ENCODE results near the gene FHOD1.
A peak's percentile ranks its signal among the peaks of the same experiment; 100 is the strongest.

The FHOD1 gene

DNA sequence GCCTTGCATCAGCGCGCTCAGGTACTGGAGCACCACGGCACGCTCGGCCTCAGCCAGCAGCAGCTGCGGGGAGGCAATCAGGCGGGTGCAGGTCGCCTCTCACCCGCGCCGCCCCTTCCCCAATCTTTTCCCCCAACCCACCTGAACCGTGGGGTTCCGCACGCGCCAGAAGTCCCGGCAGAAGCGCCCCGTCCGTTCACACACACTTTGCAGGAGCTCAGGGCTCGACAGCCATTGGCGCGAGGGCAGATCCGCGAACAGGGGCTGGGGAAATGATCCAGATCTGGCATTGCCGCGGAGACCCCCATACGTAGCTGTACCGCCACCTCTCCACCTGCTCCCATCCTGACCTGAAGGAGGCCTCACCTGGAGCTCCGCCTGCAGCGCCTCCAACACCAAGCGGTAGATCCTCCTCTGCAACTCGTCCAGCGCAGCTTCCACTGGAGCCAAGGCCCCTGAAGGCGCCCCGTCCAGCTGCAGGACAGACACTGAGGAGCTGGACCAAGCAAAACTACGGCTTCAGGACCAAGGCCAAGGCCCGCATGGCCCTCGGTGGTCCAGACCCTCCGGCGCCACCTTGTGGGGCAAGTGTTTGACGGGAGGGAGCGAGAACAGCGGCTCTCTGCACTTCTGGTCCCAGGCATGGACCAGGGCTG lies 62.2 kb downstream of the FHOD1 start:
- Histone ChIP-seq H3K27ac (ENCODE audit: low read depth, low read length) (no peak overlapping the region), H3K4me1 (ENCODE audit: insufficient read depth, low read length) (peaks cover 4% of the 10 kb centered on the region; the same call in 1 of the 2 replicates), H3K9me3 (ENCODE audit: insufficient read depth, low read depth, low read length) (no peaks in the 10 kb centered on the region), H3K4me3 (ENCODE audit: low read length) (peak overlapping the region; percentile 91; the same call in 1 of the 2 replicates), H3K9ac (ENCODE audit: low read depth, low read length) (no peak overlapping the region), H3K36me3 (ENCODE audit: insufficient read depth, low read length) (no peaks in the 10 kb centered on the region), H3K27me3 (ENCODE audit: insufficient read depth, low read length) (peaks cover 29% of the 10 kb centered on the region)
- 18% methylated on average over 43 of the region's 43 CpGs for WGBS

DNA sequence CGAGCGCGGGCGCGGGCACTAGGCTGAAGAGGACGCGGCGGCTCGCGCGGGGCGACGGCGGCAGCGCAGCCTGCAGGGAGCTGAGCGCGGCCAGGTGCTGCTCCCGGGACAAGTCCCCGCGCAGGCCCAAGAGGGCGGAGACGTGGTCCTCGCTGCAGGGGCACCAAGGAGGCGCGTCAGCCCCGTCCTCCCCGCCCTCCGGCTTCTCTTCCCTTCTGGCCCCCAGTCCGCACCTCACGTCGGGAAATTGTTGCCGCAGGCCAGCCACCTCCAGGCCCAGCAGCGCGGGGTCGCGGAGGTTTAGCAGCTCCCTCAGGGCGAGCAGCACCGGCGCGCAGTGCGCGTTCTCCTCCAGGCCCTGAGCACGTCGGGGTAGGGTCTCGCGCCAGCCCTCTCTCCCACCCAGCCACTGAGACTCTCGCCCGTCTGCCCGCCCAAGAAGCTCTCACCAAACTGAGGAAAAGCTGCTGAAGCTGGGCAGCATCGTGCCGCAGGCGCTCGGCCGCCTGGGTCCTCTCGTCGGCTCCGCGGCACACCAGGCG lies 62.8 kb downstream of the FHOD1 start:
- Histone ChIP-seq H3K9me3 (ENCODE audit: insufficient read depth, low read depth, low read length) (no peaks in the 10 kb centered on the region), H3K4me3 (ENCODE audit: low read length) (peak overlapping the region; percentile 91), H3K27ac (ENCODE audit: low read depth, low read length) (no peak overlapping the region), H3K36me3 (ENCODE audit: insufficient read depth, low read length) (no peaks in the 10 kb centered on the region), H3K9ac (ENCODE audit: low read depth, low read length) (no peak overlapping the region), H3K27me3 (ENCODE audit: insufficient read depth, low read length) (peaks cover 29% of the 10 kb centered on the region), H3K4me1 (ENCODE audit: insufficient read depth, low read length) (peaks cover 4% of the 10 kb centered on the region; the same call in 1 of the 2 replicates)
- WGBS, result 10% methylated on average over 59 of the region's 59 CpGs

DNA sequence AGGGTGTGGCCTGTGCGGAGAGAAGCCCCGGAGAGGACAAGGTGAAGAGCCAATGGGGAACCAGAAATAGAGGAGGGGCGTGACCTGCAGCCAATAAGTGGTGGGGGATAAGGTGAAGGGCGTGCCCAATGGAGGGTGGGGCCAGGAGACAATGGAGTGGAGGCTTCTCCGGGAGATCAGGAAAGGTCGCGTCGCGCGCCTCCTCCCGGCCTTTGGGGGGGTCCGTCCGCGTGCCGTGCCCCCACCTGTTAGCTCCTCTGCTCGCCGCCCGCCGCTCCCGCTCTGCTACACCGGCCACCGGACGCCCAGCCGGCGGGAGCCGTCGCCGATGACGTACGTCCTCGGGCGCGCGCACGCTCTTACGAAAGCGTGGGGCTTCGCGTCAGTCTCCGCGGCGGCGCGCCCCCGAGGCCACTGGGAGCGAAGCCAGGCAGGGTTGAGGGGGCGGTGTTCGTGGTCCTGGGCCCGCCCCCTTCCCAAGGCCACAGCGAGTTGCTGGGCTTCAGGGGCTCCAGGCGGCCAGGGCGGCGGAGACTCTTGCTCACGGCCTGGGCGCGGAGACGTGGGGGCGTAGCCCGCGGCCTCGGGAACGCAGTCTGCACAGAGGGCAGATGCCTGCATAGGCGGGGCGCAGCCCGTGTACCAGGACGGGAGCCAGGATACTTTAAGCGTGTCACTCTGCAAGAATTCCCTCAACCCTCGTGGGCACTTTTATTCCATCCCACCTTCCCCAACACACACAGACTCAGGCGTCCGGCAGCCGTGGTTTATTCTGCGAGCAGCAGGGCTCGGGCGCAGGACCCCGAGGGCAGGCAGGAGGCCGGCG lies 63.4 kb downstream of the FHOD1 start, which contains the start of gene MATCAP1:
Gene MATCAP1 (minus strand): TSS at position 337 of the 826 bp plus-strand sequence. CDS start 3,353 bp downstream, outside the sequence.
- WGBS, result under 1% methylated on average over 77 of the region's 77 CpGs
- Histone ChIP-seq H3K27ac (ENCODE audit: low read depth, low read length) (peak within 1 kb of the TSS; percentile 97), H3K9ac (ENCODE audit: low read depth, low read length) (peak within 1 kb of the TSS; percentile 96), H3K4me1 (ENCODE audit: insufficient read depth, low read length) (peaks cover 4% of the 10 kb centered on the region; the same call in 1 of the 2 replicates), H3K36me3 (ENCODE audit: insufficient read depth, low read length) (no peaks in the 10 kb centered on the region), H3K9me3 (ENCODE audit: insufficient read depth, low read depth, low read length) (no peaks in the 10 kb centered on the region), H3K4me3 (ENCODE audit: low read length) (peak within 1 kb of the TSS; percentile 91), H3K27me3 (ENCODE audit: insufficient read depth, low read length) (peaks cover 31% of the 10 kb centered on the region)

DNA sequence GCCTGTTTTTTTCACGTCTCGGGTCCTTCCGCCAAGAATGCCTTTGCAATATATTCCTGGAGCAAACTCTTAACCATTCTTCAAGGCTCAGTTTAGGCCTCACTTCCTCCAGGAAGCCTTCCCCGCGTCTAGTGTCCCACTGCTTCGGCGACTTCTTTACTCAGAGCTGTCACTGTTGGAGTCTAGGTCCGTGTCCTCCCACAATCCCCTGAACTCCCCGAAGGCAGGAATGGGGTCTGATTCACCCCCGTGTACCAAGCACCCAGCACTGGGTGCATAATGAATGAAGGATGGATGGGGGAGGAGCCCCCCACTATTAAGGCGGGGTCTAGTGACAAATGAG lies 64.0 kb downstream of the FHOD1 start:
- H3K27me3 ChIP-seq (ENCODE audit: insufficient read depth, low read length), result peaks cover 36% of the 10 kb centered on the region
- WGBS, result 8% methylated on average over 11 of the region's 11 CpGs
- peaks cover 4% of the 10 kb centered on the region; the same call in 1 of the 2 replicates for H3K4me1 ChIP-seq (ENCODE audit: insufficient read depth, low read length)
- H3K9me3 ChIP-seq (ENCODE audit: insufficient read depth, low read depth, low read length), result no peaks in the 10 kb centered on the region
- H3K27ac ChIP-seq (ENCODE audit: low read depth, low read length), result no peak overlapping the region
- no peak overlapping the region for H3K9ac ChIP-seq (ENCODE audit: low read depth, low read length)
- H3K4me3 ChIP-seq (ENCODE audit: low read length), result peak overlapping the region; percentile 91
- H3K36me3 ChIP-seq (ENCODE audit: insufficient read depth, low read length), result no peaks in the 10 kb centered on the region

DNA sequence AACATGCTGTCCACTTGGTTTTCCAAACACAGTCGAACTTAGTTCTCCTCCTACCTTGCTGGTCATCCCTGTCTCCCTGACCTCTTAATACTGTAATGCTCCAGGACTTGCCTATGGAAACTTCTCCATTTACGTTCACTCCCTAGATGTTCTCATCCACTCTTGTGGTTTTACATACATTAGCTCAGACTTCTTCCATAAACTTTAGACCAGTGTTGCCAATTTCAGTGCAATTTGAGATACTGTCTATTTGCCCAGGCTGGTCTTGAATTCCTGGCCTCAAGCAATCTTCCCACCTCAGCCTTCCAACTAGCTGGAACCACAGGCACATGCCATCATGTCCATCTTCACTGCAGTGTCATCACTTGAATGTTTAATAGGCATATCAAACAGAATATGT lies 65.0 kb downstream of the FHOD1 start:
- H3K27me3 ChIP-seq (ENCODE audit: insufficient read depth, low read length), result peaks cover 44% of the 10 kb centered on the region
- 89% methylated on average over 2 of the region's 2 CpGs for WGBS
- H3K4me1 ChIP-seq (ENCODE audit: insufficient read depth, low read length), result peaks cover 4% of the 10 kb centered on the region; the same call in 1 of the 2 replicates
- H3K9me3 ChIP-seq (ENCODE audit: insufficient read depth, low read depth, low read length), result no peaks in the 10 kb centered on the region
- H3K4me3 ChIP-seq (ENCODE audit: low read length), result no peak overlapping the region
- no peaks in the 10 kb centered on the region for H3K36me3 ChIP-seq (ENCODE audit: insufficient read depth, low read length)
- no peak overlapping the region for H3K27ac ChIP-seq (ENCODE audit: low read depth, low read length)
- no peak overlapping the region for H3K9ac ChIP-seq (ENCODE audit: low read depth, low read length)

DNA sequence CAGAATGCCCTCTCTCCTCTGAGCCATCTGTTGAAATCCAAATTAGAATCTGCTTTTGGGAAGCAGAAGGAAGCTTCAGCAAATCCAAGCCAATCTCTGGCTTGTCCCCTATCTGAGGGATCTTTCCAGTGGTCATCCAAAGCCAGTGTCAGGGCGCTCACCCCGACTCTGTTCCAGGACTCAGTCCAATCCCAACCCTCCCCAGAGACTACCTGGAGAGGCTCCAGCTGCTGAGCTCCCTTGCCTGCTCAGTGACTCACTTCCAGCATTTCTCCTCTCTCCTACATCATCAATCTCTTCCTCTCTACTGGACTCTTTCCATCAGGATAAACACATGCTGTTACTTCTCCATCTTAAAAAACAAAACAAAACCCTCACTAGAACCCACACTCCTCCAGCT lies 65.9 kb downstream of the FHOD1 start:
- H3K9ac ChIP-seq (ENCODE audit: low read depth, low read length), result no peak overlapping the region
- H3K36me3 ChIP-seq (ENCODE audit: insufficient read depth, low read length), result no peaks in the 10 kb centered on the region
- H3K4me3 ChIP-seq (ENCODE audit: low read length), result no peak overlapping the region
- no peaks in the 10 kb centered on the region for H3K4me1 ChIP-seq (ENCODE audit: insufficient read depth, low read length)
- no peak overlapping the region for H3K27ac ChIP-seq (ENCODE audit: low read depth, low read length)
- 94% methylated on average over 2 of the region's 2 CpGs for WGBS
- H3K9me3 ChIP-seq (ENCODE audit: insufficient read depth, low read depth, low read length), result no peaks in the 10 kb centered on the region
- peaks cover 48% of the 10 kb centered on the region for H3K27me3 ChIP-seq (ENCODE audit: insufficient read depth, low read length)

DNA sequence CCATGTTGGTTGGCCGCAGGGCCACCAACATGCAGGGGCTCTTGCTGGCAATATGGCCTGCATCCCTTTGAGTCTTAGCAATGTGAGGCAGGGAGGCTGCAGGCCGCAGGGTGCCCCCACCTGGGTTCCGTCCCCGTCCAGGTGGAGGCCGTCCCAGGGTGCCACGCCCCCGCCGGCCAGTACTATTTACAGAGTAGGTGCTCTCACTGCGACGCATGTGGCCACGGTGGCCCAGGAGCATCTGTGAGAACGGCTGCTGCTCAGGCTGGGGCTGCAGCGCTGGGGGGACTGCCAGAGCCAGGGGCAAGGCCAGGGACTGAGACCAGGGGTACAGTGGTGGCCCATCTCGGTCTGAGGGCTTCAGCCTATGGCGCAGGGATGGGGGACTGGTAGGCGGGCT lies 67.1 kb downstream of the FHOD1 start:
- Histone ChIP-seq H3K4me1 (ENCODE audit: insufficient read depth, low read length) (no peaks in the 10 kb centered on the region), H3K9ac (ENCODE audit: low read depth, low read length) (no peak overlapping the region), H3K27ac (ENCODE audit: low read depth, low read length) (no peak overlapping the region), H3K4me3 (ENCODE audit: low read length) (no peak overlapping the region), H3K9me3 (ENCODE audit: insufficient read depth, low read depth, low read length) (no peaks in the 10 kb centered on the region), H3K27me3 (ENCODE audit: insufficient read depth, low read length) (peaks cover 48% of the 10 kb centered on the region), H3K36me3 (ENCODE audit: insufficient read depth, low read length) (no peaks in the 10 kb centered on the region)
- 92% methylated on average over 16 of the region's 16 CpGs for WGBS

DNA sequence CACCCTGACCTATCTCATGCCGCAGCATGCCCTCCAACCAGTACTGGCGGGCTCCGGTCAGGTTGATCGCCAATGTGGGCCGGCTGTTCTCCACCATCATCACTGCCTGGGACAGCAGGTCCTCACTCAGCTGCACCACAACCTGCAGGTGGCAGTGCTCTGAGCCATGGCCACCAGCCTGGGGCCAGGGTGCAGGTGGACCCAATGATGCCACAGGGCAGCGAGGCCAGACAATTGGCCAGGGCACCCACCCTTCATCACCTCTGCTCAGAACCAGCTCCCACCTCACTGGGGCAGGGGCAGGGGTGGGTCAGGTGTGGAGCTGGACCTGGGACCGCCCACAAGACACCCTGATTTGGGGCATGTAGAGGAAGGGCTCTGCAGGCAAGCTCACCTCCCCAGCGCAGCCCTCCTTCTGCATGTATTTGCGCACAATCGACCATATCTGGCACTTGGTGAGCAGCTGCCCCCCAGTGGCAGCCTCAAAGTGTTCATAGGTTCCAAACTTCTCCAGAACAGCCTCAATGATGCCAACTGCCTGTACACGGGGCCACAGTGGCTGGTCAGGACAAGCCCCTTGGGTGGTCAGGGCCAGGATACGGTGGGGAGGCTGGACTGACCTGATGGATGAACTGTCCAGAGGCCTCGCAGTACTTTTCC lies 67.7 kb downstream of the FHOD1 start:
- no peak overlapping the region for H3K4me3 ChIP-seq (ENCODE audit: low read length)
- H3K9me3 ChIP-seq (ENCODE audit: insufficient read depth, low read depth, low read length), result no peaks in the 10 kb centered on the region
- WGBS, result 93% methylated on average over 13 of the region's 13 CpGs
- peaks cover 48% of the 10 kb centered on the region for H3K27me3 ChIP-seq (ENCODE audit: insufficient read depth, low read length)
- no peaks in the 10 kb centered on the region for H3K4me1 ChIP-seq (ENCODE audit: insufficient read depth, low read length)
- H3K27ac ChIP-seq (ENCODE audit: low read depth, low read length), result no peak overlapping the region
- no peaks in the 10 kb centered on the region for H3K36me3 ChIP-seq (ENCODE audit: insufficient read depth, low read length)
- no peak overlapping the region for H3K9ac ChIP-seq (ENCODE audit: low read depth, low read length)
